ENCODE data around the gene STK32A.

STK32A gene

DNA sequence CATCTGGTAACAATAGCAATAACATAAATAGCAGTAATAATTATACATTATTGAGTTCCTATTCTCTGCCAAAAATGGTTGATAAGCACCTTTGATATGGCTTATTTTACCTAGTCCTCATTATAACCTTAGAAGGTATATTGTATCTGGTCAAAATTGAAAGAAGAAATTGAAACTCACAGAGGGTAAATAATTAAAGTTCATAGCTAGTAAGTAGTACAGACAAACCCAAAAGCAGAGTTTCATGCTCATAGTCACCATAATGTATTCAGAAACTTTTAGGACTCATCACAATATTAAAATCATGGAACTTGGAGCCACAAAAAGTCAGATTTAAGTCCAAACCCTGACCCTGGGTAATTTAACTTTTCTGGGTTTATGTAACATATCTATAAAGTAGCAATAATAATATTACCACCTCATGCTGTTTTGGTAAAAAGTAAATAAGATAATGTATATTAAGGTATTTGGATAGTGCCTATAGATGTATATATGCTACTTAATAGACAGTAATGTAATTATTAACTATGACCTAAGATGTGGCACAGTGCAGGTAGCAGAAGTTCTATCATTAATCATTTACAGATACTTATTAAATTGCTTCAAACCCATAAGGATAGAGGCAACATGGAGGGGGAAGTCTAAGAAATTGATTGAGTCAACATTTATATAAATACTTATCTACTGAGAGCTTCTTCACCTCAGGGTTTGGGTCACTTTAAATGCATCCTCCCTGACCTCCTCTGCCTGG lies 32.4 kb downstream of the STK32A start:
- TF ChIP-seq ZFX (IDR thresholded peaks at IDR 0.05) = no peak
- TF ChIP-seq, protein P1, sequence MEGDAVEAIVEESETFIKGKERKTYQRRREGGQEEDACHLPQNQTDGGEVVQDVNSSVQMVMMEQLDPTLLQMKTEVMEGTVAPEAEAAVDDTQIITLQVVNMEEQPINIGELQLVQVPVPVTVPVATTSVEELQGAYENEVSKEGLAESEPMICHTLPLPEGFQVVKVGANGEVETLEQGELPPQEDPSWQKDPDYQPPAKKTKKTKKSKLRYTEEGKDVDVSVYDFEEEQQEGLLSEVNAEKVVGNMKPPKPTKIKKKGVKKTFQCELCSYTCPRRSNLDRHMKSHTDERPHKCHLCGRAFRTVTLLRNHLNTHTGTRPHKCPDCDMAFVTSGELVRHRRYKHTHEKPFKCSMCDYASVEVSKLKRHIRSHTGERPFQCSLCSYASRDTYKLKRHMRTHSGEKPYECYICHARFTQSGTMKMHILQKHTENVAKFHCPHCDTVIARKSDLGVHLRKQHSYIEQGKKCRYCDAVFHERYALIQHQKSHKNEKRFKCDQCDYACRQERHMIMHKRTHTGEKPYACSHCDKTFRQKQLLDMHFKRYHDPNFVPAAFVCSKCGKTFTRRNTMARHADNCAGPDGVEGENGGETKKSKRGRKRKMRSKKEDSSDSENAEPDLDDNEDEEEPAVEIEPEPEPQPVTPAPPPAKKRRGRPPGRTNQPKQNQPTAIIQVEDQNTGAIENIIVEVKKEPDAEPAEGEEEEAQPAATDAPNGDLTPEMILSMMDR (conservative IDR thresholded peaks at IDR 0.05) = no peak
- H3K27ac ChIP-seq = no peak overlapping the region

DNA sequence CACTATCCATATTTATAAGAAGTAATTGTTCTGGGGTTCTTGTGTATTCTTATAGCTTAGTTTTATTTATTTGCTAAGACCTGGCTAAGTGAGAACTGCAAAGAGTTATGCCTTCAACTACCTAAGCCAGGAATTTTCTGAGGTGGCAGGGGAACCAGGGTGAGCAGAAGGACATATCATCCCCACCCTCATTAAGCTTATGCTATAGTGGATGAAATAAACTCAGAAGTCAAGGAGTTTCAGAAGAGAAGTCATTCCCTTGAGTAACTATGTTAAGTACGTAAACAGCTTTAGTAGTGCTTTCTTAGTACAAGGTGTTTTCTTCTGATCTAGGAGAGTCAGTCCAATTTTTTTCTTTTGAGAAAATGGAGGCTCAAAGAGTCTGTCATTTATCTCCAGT lies 41.7 kb downstream of the STK32A start:
- no peak overlapping the region for H3K27ac ChIP-seq
- TF ChIP-seq, protein P1 (conservative IDR thresholded peaks at IDR 0.05) = no peak
- TF ChIP-seq ZFX (IDR thresholded peaks at IDR 0.05) = no peak

DNA sequence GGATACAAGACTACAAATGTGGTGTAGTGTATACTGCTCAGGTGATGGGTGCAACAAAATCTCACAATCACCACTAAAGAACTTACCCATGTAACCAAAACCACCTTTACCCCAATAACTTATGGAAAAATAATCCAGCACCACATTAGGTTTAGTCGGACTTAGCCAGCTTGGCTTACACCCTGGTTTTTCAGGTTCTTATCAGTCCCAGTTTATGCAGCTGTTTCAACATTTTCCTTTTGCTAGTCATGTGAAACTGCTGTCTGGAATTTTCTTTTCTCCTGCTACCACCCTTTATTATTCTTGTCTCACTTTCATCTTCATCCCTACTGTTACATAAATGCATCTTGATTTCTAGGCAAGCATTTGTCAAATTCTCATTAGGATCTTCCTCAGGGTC lies 51.5 kb downstream of the STK32A start:
- no peak for TF ChIP-seq ZFX (IDR thresholded peaks at IDR 0.05)
- TF ChIP-seq, protein P1 (conservative IDR thresholded peaks at IDR 0.05) = no peak
- H3K27ac ChIP-seq = no peak overlapping the region

DNA sequence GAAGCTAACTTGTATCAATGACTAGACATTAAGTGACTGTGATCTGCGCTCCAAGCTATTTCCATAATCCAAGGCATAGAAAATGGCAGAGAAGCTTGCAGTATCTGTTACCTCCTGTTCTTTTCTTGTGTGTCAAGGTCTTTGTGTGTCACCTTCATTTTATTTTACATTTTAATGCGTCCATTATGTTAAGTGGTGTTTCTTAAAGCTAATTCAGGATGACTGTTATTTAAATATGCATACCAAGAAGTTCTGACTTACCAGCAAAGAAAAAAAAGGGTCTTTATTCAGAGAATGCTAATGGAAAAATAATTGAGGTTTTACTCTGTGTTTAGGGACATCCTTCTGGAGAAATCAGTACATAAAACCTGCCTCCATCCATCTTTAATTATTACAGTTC lies 52.3 kb downstream of the STK32A start:
- H3K27ac ChIP-seq = no peak overlapping the region
- TF ChIP-seq, protein P1 (conservative IDR thresholded peaks at IDR 0.05) = no peak
- no peak for TF ChIP-seq ZFX (IDR thresholded peaks at IDR 0.05)

DNA sequence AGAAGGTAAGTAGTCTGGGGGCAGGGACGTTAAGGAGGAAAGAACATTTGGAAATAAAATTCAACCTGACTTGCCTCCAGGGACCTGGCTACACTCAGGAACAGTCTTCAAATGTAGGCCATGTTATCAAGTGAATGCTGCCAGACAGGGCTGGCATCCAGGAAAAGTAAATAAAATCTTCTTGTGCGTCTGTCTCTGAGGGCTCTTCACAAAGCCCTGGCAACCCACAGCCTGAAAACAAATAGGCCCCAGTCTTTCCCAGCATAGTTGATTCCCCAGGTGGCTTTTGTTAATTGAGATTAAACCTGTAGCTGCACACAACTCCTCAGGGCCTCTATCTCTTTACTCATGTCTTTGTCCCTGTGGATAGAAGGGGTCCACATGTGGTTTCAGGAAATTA lies 55.4 kb downstream of the STK32A start:
- TF ChIP-seq ZFX (IDR thresholded peaks at IDR 0.05) = no peak
- TF ChIP-seq, protein P1 (conservative IDR thresholded peaks at IDR 0.05) = no peak
- no peak overlapping the region for H3K27ac ChIP-seq

DNA sequence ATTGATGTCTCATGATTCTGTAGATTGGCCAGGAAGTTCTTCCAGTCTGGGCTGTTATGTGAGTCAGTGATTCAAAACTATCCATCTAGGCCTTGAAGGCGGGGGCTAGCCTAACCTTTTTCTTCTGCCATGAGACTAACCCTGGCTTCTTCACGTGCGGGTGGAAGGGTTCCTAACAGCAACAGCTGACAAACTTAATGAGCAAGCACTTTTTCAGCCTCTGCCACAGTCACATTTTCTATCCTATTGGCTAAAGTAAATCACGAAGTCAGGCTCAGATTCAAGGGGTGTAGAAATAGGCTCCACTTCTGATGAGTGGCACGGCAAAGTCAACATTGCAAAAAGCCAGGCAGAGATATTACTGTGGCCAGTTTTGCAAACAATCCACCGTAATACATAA lies 68.4 kb downstream of the STK32A start:
- no peak overlapping the region for H3K27ac ChIP-seq
- TF ChIP-seq, protein P1 (conservative IDR thresholded peaks at IDR 0.05) = no peak
- no peak for TF ChIP-seq ZFX (IDR thresholded peaks at IDR 0.05)

DNA sequence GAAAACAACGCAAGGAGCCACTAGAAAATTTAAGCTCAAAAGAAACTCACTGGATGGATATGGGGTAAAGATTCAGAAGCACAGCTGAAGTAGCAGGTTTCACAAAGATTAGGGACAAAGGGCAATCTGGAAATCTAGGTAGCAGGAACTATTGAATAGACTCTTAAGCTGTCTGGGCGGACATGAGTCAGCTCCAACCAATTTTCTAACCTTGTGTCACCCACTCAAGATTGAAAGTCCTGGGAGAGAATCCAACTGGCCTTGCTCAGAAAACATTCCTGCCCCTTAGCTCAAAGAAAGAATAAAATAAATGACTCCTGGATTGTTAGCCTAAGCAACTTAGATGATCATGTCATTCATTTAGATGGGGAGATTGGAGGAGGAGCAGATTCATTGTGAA lies 69.2 kb downstream of the STK32A start:
- TF ChIP-seq ZFX (IDR thresholded peaks at IDR 0.05) = no peak
- TF ChIP-seq, protein P1 (conservative IDR thresholded peaks at IDR 0.05) = no peak
- no peak overlapping the region for H3K27ac ChIP-seq

All from C4-2B (cell line).